Upper lobe of left lung (tissue), 6 donors: ENCODE measurements around the gene DYNLT5. TPM values are rescaled to one million over a fixed set of nuclear protein-coding genes. Genes with fewer than 3 reads are reported as not detected.

ENCODE experiments used
- ATAC-seq, 2 donors: fragments of 200-7000 bp; cut with Tn5 transposase; one replicate each; pipeline ENCODE4 v1.9.1; 2022; ENCODE audit warnings: mild to moderate bottlenecking in 2 of 2, moderate library complexity in 2 of 2; ENCODE audit not compliant: low FRiP score in 2 of 2
- DNase-seq, 2 donors: peaks; one replicate each; pipeline ENCODE4 v3.0.0-alpha.2; 2019 to 2020
- H3K27ac ChIP-seq, 4 donors: fragments of 200-600 bp; sonication (generic); one replicate each; pipeline ENCODE4 v1.5.1; 2016 to 2019
- H3K27me3 ChIP-seq, 4 donors: fragments of 200-600 bp; sonication (generic); one replicate each; pipeline ENCODE4 v1.5.1; 2017 to 2019
- H3K36me3 ChIP-seq, 4 donors: fragments of 200-600 bp; sonication (generic); one replicate each; pipeline ENCODE4 v1.5.1; 2016 to 2019
- H3K4me1 ChIP-seq, 4 donors: fragments of 200-600 bp; sonication (generic); one replicate each; pipeline ENCODE4 v1.5.1; 2018 to 2019
- H3K4me3 ChIP-seq, 4 donors: fragments of 200-600 bp; sonication (generic); one replicate each; pipeline ENCODE4 v1.5.1; 2017 to 2019; ENCODE audit warnings: mild to moderate bottlenecking in 2 of 4, moderate library complexity in 1 of 4
- H3K9me3 ChIP-seq, 4 donors: fragments of 200-600 bp; sonication (generic); one replicate each; pipeline ENCODE4 v1.5.1; 2018 to 2019
- EP300 ChIP-seq, 4 donors: sonication (generic); formaldehyde crosslinking; IDR thresholded peaks; one replicate each; pipeline ENCODE4 v1.5.1; 2017; ENCODE audit warnings: antibody characterized with exemption in 4 of 4, control low read depth in 2 of 4
- POLR2A ChIP-seq, 4 donors: fragments of 450-650 bp; IDR thresholded peaks; one replicate each; pipeline ENCODE4 v1.5.1; 2016 to 2017; ENCODE audit warnings: antibody characterized with exemption in 4 of 4, mild to moderate bottlenecking in 2 of 4
- POLR2AphosphoS5 ChIP-seq, 2 donors: sonication (generic); formaldehyde crosslinking; IDR thresholded peaks; one replicate each; pipeline ENCODE4 v1.5.1; 2017; ENCODE audit warnings: antibody characterized with exemption in 2 of 2
- WGBS, 2 donors: methylation state at CpG; one replicate each; pipeline ENCODE4 v1.1.5; 2017 to 2018; 5-methylcytosine and 5-hydroxymethylcytosine counted together
- total RNA-seq, 6 donors: library from RNA; depleted of rRNA in 4 of 6; stranded (reverse); fragments of >200 nt in 4 of 6; gene quantifications; one replicate each; pipeline versions ENCODE4 v1.1.0 to v1.2.1, GENCODE V29; 2016 to 2021
- TF ChIP-seq, protein P1 (sequence below), 6 experiments: fragments of 450-650 bp in 4 of 6; fragments of 200-600 bp in 2 of 6; sonication (generic) in 2 of 6; IDR thresholded peaks; one replicate each; pipeline ENCODE4 v1.5.1; 2016 to 2019; ENCODE audit warnings: antibody characterized with exemption in 6 of 6
- donor health status: DM: no; HTN: no; CAD: no; lungs with moderate emphysema.
- donor health status: DM: no; HTN: yes; CAD: no; lungs with severe emphysema.

DYNLT5 gene
- total RNA-seq, 6 donors from 2014 or later: 0.40 to 33.9 (median 5.5) TPM

DNA sequence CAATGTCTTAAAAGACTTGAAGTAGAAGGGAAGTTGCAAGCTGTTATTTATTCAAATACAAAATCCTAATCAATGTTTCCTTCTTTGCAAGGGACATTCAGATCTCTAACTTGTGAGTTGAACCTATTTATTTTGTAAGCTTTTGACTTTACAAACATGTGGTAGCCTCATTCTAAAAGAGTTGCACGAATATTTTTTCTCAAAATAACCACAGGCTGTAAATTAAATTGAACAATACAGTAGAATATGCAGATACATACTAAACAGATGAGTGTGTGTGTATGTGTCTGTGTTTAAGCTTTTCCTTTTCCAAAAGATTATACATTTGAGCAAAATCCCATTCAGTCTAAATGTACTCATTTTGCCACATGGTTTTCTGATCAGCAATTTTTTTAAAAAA is 4.8 kb upstream of the DYNLT5 start:
- peaks cover 2 to 12% (median 9%) of the 10 kb centered on the region in 4 donors for H3K4me1 ChIP-seq
- TF ChIP-seq EP300 (IDR thresholded peaks at IDR 0.05): no peak
- TF ChIP-seq, protein P1, sequence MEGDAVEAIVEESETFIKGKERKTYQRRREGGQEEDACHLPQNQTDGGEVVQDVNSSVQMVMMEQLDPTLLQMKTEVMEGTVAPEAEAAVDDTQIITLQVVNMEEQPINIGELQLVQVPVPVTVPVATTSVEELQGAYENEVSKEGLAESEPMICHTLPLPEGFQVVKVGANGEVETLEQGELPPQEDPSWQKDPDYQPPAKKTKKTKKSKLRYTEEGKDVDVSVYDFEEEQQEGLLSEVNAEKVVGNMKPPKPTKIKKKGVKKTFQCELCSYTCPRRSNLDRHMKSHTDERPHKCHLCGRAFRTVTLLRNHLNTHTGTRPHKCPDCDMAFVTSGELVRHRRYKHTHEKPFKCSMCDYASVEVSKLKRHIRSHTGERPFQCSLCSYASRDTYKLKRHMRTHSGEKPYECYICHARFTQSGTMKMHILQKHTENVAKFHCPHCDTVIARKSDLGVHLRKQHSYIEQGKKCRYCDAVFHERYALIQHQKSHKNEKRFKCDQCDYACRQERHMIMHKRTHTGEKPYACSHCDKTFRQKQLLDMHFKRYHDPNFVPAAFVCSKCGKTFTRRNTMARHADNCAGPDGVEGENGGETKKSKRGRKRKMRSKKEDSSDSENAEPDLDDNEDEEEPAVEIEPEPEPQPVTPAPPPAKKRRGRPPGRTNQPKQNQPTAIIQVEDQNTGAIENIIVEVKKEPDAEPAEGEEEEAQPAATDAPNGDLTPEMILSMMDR (IDR thresholded peaks at IDR 0.05): no peak
- no peak for TF ChIP-seq POLR2A (IDR thresholded peaks at IDR 0.05)
- TF ChIP-seq POLR2AphosphoS5 (IDR thresholded peaks at IDR 0.05): no peak
- no peak overlapping the region for H3K4me3 ChIP-seq
- DNase-seq (no peak), ATAC-seq (no peak)
- WGBS, 2 donors: 30 to 31% methylated on average over 1 of the region's 1 CpG
- no peaks in the 10 kb centered on the region for H3K36me3 ChIP-seq
- H3K27ac ChIP-seq: no peak overlapping the region
- no peaks in the 10 kb centered on the region for H3K9me3 ChIP-seq
- no peaks in the 10 kb centered on the region for H3K27me3 ChIP-seq

DNA sequence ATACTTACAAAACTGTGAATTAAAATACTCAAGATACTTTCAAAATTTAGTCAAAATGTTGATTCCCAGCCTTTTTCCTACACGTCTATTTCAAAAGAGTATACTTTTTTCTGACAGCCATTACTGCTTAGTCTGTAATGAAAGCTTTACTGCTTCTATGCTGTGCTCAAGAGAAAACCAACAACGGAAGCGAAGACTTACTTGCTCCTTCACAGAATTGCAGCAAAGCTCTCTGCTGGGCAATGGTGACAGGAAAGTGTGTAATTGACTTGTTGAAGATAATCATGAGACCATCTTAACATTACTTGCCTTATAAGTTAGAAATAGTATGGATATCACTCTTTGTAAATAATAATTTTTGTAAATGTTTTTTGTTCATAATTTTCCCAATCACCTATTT is 1.7 kb upstream of the DYNLT5 start:
- Histone ChIP-seq H3K4me3 (no peak overlapping the region), H3K4me1 (peaks cover 4 to 17% (median 11%) of the 10 kb centered on the region in 4 donors), H3K9me3 (no peaks in the 10 kb centered on the region), H3K27ac (no peak overlapping the region), H3K27me3 (no peaks in the 10 kb centered on the region), H3K36me3 (no peaks in the 10 kb centered on the region)
- 65 to 76% methylated on average over 3 of the region's 3 CpGs for WGBS, 2 donors
- no peak for ATAC-seq
- TF ChIP-seq POLR2A (IDR thresholded peaks at IDR 0.05): no peak
- TF ChIP-seq POLR2AphosphoS5 (IDR thresholded peaks at IDR 0.05): no peak
- no peak for TF ChIP-seq EP300 (IDR thresholded peaks at IDR 0.05)
- TF ChIP-seq, protein P1 (IDR thresholded peaks at IDR 0.05): no peak
- no peak for DNase-seq

DNA sequence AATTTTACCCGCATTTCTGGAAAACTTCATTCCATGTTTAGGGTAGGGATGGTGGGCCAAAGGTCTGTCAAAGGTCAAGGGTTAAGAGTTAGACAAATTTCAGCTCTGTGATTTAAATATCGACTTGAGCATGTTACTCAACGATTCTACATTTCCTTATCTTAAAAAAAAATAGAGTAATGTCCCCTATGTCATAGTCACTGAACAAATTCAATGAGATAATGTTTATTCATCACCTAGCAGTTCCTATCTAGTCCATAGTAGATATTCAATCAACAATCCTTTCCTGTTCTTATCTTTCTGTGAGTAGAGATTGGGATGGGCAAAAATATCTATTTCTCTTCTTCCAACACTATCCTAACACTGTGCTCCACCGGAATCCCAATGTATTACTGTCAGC is 1.1 kb upstream of the DYNLT5 start:
- Histone ChIP-seq H3K4me1 (peaks cover 4 to 17% (median 11%) of the 10 kb centered on the region in 4 donors), H3K36me3 (no peaks in the 10 kb centered on the region), H3K27me3 (no peaks in the 10 kb centered on the region), H3K4me3 (no peak overlapping the region), H3K9me3 (no peaks in the 10 kb centered on the region), H3K27ac (peak overlapping the region in 1 of 4 donors; percentile 68)
- no peak for ATAC-seq
- TF ChIP-seq, protein P1 (IDR thresholded peaks at IDR 0.05): no peak
- TF ChIP-seq POLR2A (IDR thresholded peaks at IDR 0.05) (no peak), EP300 (IDR thresholded peaks at IDR 0.05) (no peak), POLR2AphosphoS5 (IDR thresholded peaks at IDR 0.05) (no peak)
- WGBS, 2 donors: 66 to 71% methylated on average over 4 of the region's 4 CpGs
- DNase-seq: no peak

DNA sequence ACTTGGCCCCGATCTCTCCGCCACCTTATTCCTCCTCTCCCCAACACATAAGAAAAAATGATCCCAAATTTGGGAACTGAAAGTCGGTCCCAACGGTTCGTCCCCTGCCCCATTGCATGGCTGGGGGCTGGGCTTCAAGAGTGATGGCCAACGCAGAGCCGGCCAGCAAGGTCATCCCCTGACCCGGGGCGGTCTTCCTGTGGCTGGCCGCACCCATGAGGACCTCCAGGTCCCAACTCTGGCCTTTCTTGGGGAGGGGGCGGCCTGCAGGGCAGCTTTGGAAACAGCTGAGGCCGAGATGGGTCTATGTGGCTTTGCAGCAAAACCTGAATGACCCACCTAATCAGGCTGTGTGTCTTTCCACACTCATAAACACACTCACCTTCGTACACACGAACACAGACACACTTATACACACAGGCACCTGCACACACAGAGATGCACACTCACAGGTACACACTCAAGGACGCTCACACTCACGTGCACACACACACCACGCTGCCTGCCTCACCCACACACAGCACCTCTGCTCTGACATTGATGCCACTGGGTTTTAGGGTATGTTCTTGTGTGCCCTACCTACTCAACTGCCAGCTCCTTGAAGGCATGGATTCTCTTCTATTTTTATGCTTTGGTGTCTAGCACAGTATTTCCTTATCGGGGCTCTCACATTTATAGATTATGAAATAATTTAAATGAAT is 562 bp downstream of the DYNLT5 start:
- Histone ChIP-seq H3K4me3 (peak overlapping the region in 3 of 4 donors; percentile 46 to 55 (median 54)), H3K4me1 (peaks cover 4 to 17% (median 11%) of the 10 kb centered on the region in 4 donors), H3K27ac (peak overlapping the region in 2 of 4 donors; percentile 73 to 77), H3K36me3 (no peaks in the 10 kb centered on the region), H3K27me3 (no peaks in the 10 kb centered on the region), H3K9me3 (no peaks in the 10 kb centered on the region)
- TF ChIP-seq, protein P1 (IDR thresholded peaks at IDR 0.05): no peak
- TF ChIP-seq POLR2A (IDR thresholded peaks at IDR 0.05) (no peak), EP300 (IDR thresholded peaks at IDR 0.05) (no peak), POLR2AphosphoS5 (IDR thresholded peaks at IDR 0.05) (no peak)
- WGBS, 2 donors: 36 to 52% methylated on average over 17 to 18 of the region's 18 CpGs
- DNase-seq: peak in 1 of 2 donors; percentile 53
- ATAC-seq: peak; percentile 59 to 68
